Glutamatergic neuron (in vitro differentiated cells): Measurements from ENCODE around the gene NR0B1. TPM values are rescaled to one million over a fixed set of nuclear protein-coding genes. Genes with fewer than 3 reads are reported as not detected.

Source experiments
- DNase-seq: peaks from one replicate; pipeline ENCODE4 v3.0.0; 2022
- H3K27ac Mint-ChIP-seq: one replicate; pipeline ENCODE4 v1.8.0; 2020; ENCODE audit warnings: mild to moderate bottlenecking, mixed read lengths, inconsistent platforms; ENCODE audit not compliant: unreplicated experiment
- H3K27me3 Mint-ChIP-seq: one replicate; pipeline ENCODE4 v1.8.0; 2020; ENCODE audit warnings: mild to moderate bottlenecking, moderate library complexity, mixed read lengths, inconsistent platforms; ENCODE audit not compliant: unreplicated experiment
- H3K36me3 Mint-ChIP-seq: one replicate; pipeline ENCODE4 v1.8.0; 2020; ENCODE audit warnings: mild to moderate bottlenecking, mixed read lengths, inconsistent platforms; ENCODE audit not compliant: unreplicated experiment
- H3K4me1 Mint-ChIP-seq: one replicate; pipeline ENCODE4 v1.8.0; 2020; ENCODE audit warnings: mild to moderate bottlenecking, low read depth, mixed read lengths, inconsistent platforms; ENCODE audit not compliant: unreplicated experiment
- H3K4me3 Mint-ChIP-seq: one replicate; pipeline ENCODE4 v1.8.0; 2020; ENCODE audit warnings: mild to moderate bottlenecking, mixed read lengths, inconsistent platforms; ENCODE audit not compliant: unreplicated experiment
- H3K9me3 Mint-ChIP-seq: one replicate; pipeline ENCODE4 v1.8.0; 2020; ENCODE audit warnings: mild to moderate bottlenecking, moderate library complexity, mixed read lengths, inconsistent platforms; ENCODE audit not compliant: unreplicated experiment
- CTCF ChIP-seq: fragments of 200-600 bp; sonication (generic); IDR thresholded peaks from one replicate; pipeline ENCODE4 v1.5.0; 2021; ENCODE audit not compliant: partially characterized antibody, unreplicated experiment
- total RNA-seq: library from RNA; stranded (reverse); fragmentation: NEBNext Ultra II Directional; extraction: Animal tissue kit (Norgen Biotek cat#: 25700); gene quantifications from one replicate; pipeline ENCODE4 v1.2.1, GENCODE V29; 2021; ENCODE audit not compliant: unreplicated experiment

The NR0B1 gene
- total RNA-seq, 1 donor from 2014 or later = not detected

- no peak overlapping the region for H3K27ac Mint-ChIP-seq
- peaks cover 1% of the 10 kb centered on the region for H3K27me3 Mint-ChIP-seq
- H3K4me3 Mint-ChIP-seq = peak overlapping the region; percentile 72
- no peaks in the 10 kb centered on the region for H3K36me3 Mint-ChIP-seq
- H3K4me1 Mint-ChIP-seq = no peaks in the 10 kb centered on the region
- H3K9me3 Mint-ChIP-seq = peaks cover 2% of the 10 kb centered on the region
- TF ChIP-seq CTCF = peak; percentile 46
- peak; percentile 37 for DNase-seq
These were observed 689 bp downstream of the NR0B1 start for GRCh38 chrX:30308263-30309138.

GRCh38 chrX:30307466-30307865 is 1.7 kb downstream of the NR0B1 start:
- peaks cover 3% of the 10 kb centered on the region for H3K4me1 Mint-ChIP-seq
- no peaks in the 10 kb centered on the region for H3K36me3 Mint-ChIP-seq
- H3K27ac Mint-ChIP-seq = no peak overlapping the region
- H3K27me3 Mint-ChIP-seq = peaks cover 1% of the 10 kb centered on the region
- TF ChIP-seq CTCF = no peak
- no peak overlapping the region for H3K4me3 Mint-ChIP-seq
- peaks cover 2% of the 10 kb centered on the region for H3K9me3 Mint-ChIP-seq
- DNase-seq = no peak

GRCh38 chrX:30304866-30305265 is 4.3 kb downstream of the NR0B1 start:
- Mint-ChIP-seq H3K36me3 (no peaks in the 10 kb centered on the region), H3K4me3 (no peak overlapping the region), H3K9me3 (peaks cover 2% of the 10 kb centered on the region), H3K27ac (no peak overlapping the region), H3K27me3 (peaks cover 1% of the 10 kb centered on the region), H3K4me1 (peaks cover 8% of the 10 kb centered on the region)
- DNase-seq = no peak
- no peak for TF ChIP-seq CTCF

GRCh38 chrX:30302956-30303355 is 6.2 kb downstream of the NR0B1 start:
- no peak for TF ChIP-seq CTCF
- no peaks in the 10 kb centered on the region for H3K27me3 Mint-ChIP-seq
- no peak overlapping the region for H3K27ac Mint-ChIP-seq
- no peak overlapping the region for H3K4me3 Mint-ChIP-seq
- H3K4me1 Mint-ChIP-seq = peaks cover 8% of the 10 kb centered on the region
- no peaks in the 10 kb centered on the region for H3K36me3 Mint-ChIP-seq
- H3K9me3 Mint-ChIP-seq = peaks cover 2% of the 10 kb centered on the region
- no peak for DNase-seq

GRCh38 chrX:30301963-30302362 is 7.2 kb downstream of the NR0B1 start:
- Mint-ChIP-seq H3K4me1 (peaks cover 8% of the 10 kb centered on the region), H3K27ac (no peak overlapping the region), H3K36me3 (no peaks in the 10 kb centered on the region), H3K9me3 (peaks cover 2% of the 10 kb centered on the region), H3K4me3 (no peak overlapping the region), H3K27me3 (no peaks in the 10 kb centered on the region)
- no peak for DNase-seq
- no peak for TF ChIP-seq CTCF
